HG03520 (cell line): ENCODE data around the gene TMEM63A.
"Not testable (repeated sequence)": the region's sequence is repeated elsewhere in the genome, so short reads cannot be mapped to it uniquely, and the experiment has no call there.

Experiments used
- ATAC-seq: cut with Tn5 transposase; IDR thresholded peaks from one replicate; pipeline ENCODE4 v1.9.1; 2021; ENCODE audit warnings: mild to moderate bottlenecking, moderate library complexity; ENCODE audit not compliant: unreplicated experiment

The TMEM63A gene

GRCh38 chr1:225806736-225807135, 75.4 kb downstream of the TMEM63A start:
- ATAC-seq: not testable (repeated sequence)

- no peak for ATAC-seq
These were observed 75.9 kb downstream of the TMEM63A start for GRCh38 chr1:225806249-225806648.

GRCh38 chr1:225801146-225801545, 81.0 kb downstream of the TMEM63A start:
- ATAC-seq: not testable (repeated sequence)

GRCh38 chr1:225796097-225796496, 86.1 kb downstream of the TMEM63A start:
- not testable (repeated sequence) for ATAC-seq
